HEK293 (cell line): Measurements from ENCODE around the gene GNAQ.

Experiments used
- CTCF ChIP-seq: fragments of 450-650 bp; formaldehyde crosslinking; IDR thresholded peaks from 2 replicates; pipeline ENCODE4 v1.5.1; 2016; ENCODE audit warnings: missing biosample characterization, missing genetic modification characterization
- ZEB2 ChIP-seq: fragments of 450-650 bp; formaldehyde crosslinking; IDR thresholded peaks from 2 replicates; pipeline ENCODE4 v1.5.1; 2016; ENCODE audit warnings: missing biosample characterization, missing genetic modification characterization
- ZNF10 ChIP-seq: fragments of 450-650 bp; formaldehyde crosslinking; IDR thresholded peaks from 2 replicates; pipeline ENCODE4 v1.5.1; 2017; ENCODE audit warnings: missing biosample characterization, missing genetic modification characterization
- ZNF114 ChIP-seq: fragments of 450-650 bp; formaldehyde crosslinking; IDR thresholded peaks from 2 replicates; pipeline ENCODE4 v1.5.0; 2017; ENCODE audit warnings: missing biosample characterization, missing genetic modification characterization
- ZNF324 ChIP-seq: fragments of 450-650 bp; formaldehyde crosslinking; IDR thresholded peaks from 2 replicates; pipeline ENCODE4 v1.5.1; 2016; ENCODE audit warnings: missing biosample characterization, missing genetic modification characterization
- ZNF660 ChIP-seq: fragments of 450-650 bp; IDR thresholded peaks from 2 replicates; pipeline ENCODE4 v1.5.1; 2018; ENCODE audit warnings: missing biosample characterization, mild to moderate bottlenecking, missing genetic modification characterization
- ZNF670 ChIP-seq: fragments of 450-650 bp; formaldehyde crosslinking; IDR thresholded peaks from 2 replicates; pipeline ENCODE4 v1.5.1; 2016; ENCODE audit warnings: missing biosample characterization, missing genetic modification characterization, low read depth
- TF ChIP-seq, protein P1 (sequence below): fragments of 450-650 bp; formaldehyde crosslinking; IDR thresholded peaks from 2 replicates; pipeline ENCODE4 v1.5.1; 2016; ENCODE audit warnings: missing biosample characterization, missing genetic modification characterization
- TF ChIP-seq, protein P2 (sequence below): fragments of 450-650 bp; formaldehyde crosslinking; IDR thresholded peaks from 2 replicates; pipeline ENCODE4 v1.5.1; 2016; ENCODE audit warnings: missing biosample characterization, missing genetic modification characterization
- TF ChIP-seq, protein P3 (sequence below): fragments of 450-650 bp; formaldehyde crosslinking; optimal IDR thresholded peaks from 2 replicates; pipeline ENCODE3; 2016; ENCODE audit warnings: missing biosample characterization, mild to moderate bottlenecking, missing genetic modification characterization
- TF ChIP-seq, protein P4 (sequence below): fragments of 450-650 bp; formaldehyde crosslinking; IDR thresholded peaks from 2 replicates; pipeline ENCODE4 v1.5.1; 2016; ENCODE audit warnings: missing biosample characterization, missing genetic modification characterization, low read depth

DNA sequence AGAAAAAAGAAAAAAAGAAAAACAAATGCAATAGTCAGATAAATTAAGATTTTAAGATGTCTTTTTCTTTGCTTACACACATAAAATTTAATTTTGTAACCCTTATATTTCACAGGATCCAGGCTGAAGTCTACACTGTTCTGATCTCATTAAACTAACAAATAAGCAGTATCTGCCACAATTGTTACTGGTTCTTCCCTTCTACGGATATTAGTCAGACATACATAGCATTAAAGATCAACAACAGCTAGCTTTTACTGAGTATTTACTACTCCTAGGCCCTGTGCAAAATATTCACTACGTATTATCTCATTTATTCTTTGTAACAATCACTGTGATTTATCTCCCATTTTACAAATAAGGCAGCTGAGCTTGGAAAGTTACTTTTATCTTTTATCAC lies 34.9 kb downstream of the GNAQ start:
- TF ChIP-seq ZNF670 (tag by site-specific recombination) (no peak), ZEB2 (tag by site-specific recombination) (no peak), CTCF (tag by site-specific recombination) (no peak), ZNF114 (tag by site-specific recombination) (no peak), ZNF660 (tag by site-specific recombination) (no peak), ZNF324 (tag by site-specific recombination) (no peak), ZNF10 (tag by site-specific recombination) (no peak)
- TF ChIP-seq, protein P1, sequence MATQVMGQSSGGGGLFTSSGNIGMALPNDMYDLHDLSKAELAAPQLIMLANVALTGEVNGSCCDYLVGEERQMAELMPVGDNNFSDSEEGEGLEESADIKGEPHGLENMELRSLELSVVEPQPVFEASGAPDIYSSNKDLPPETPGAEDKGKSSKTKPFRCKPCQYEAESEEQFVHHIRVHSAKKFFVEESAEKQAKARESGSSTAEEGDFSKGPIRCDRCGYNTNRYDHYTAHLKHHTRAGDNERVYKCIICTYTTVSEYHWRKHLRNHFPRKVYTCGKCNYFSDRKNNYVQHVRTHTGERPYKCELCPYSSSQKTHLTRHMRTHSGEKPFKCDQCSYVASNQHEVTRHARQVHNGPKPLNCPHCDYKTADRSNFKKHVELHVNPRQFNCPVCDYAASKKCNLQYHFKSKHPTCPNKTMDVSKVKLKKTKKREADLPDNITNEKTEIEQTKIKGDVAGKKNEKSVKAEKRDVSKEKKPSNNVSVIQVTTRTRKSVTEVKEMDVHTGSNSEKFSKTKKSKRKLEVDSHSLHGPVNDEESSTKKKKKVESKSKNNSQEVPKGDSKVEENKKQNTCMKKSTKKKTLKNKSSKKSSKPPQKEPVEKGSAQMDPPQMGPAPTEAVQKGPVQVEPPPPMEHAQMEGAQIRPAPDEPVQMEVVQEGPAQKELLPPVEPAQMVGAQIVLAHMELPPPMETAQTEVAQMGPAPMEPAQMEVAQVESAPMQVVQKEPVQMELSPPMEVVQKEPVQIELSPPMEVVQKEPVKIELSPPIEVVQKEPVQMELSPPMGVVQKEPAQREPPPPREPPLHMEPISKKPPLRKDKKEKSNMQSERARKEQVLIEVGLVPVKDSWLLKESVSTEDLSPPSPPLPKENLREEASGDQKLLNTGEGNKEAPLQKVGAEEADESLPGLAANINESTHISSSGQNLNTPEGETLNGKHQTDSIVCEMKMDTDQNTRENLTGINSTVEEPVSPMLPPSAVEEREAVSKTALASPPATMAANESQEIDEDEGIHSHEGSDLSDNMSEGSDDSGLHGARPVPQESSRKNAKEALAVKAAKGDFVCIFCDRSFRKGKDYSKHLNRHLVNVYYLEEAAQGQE (tag by site-specific recombination) = no peak
- TF ChIP-seq, protein P2, sequence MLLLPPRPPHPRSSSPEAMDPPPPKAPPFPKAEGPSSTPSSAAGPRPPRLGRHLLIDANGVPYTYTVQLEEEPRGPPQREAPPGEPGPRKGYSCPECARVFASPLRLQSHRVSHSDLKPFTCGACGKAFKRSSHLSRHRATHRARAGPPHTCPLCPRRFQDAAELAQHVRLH = no peak
- TF ChIP-seq, protein P3, sequence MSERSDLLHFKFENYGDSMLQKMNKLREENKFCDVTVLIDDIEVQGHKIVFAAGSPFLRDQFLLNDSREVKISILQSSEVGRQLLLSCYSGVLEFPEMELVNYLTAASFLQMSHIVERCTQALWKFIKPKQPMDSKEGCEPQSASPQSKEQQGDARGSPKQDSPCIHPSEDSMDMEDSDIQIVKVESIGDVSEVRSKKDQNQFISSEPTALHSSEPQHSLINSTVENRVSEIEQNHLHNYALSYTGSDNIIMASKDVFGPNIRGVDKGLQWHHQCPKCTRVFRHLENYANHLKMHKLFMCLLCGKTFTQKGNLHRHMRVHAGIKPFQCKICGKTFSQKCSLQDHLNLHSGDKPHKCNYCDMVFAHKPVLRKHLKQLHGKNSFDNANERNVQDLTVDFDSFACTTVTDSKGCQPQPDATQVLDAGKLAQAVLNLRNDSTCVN (tag by site-specific recombination) = no peak
- TF ChIP-seq, protein P4, sequence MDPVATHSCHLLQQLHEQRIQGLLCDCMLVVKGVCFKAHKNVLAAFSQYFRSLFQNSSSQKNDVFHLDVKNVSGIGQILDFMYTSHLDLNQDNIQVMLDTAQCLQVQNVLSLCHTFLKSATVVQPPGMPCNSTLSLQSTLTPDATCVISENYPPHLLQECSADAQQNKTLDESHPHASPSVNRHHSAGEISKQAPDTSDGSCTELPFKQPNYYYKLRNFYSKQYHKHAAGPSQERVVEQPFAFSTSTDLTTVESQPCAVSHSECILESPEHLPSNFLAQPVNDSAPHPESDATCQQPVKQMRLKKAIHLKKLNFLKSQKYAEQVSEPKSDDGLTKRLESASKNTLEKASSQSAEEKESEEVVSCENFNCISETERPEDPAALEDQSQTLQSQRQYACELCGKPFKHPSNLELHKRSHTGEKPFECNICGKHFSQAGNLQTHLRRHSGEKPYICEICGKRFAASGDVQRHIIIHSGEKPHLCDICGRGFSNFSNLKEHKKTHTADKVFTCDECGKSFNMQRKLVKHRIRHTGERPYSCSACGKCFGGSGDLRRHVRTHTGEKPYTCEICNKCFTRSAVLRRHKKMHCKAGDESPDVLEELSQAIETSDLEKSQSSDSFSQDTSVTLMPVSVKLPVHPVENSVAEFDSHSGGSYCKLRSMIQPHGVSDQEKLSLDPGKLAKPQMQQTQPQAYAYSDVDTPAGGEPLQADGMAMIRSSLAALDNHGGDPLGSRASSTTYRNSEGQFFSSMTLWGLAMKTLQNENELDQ (tag by site-specific recombination) = no peak
